Activated CD4-positive, alpha-beta T cell treated with anti-CD3 and anti-CD28 coated beads, Interleukin-2, amount 50 U/mL, for 24 hours (primary cell): ENCODE results near the gene DIS3L2.
"Not testable (repeated sequence)": the region's sequence is repeated elsewhere in the genome, so short reads cannot be mapped to it uniquely, and the experiment has no call there.

Experiments used
- DNase-seq, 2 donors: peaks; one replicate each; pipeline ENCODE4 v3.0.0-alpha.2; 2020; ENCODE audit warnings: low read depth in 1 of 2, low spot score in 1 of 2

DIS3L2 gene

GRCh38 chr2:232147440-232148077, 186.0 kb downstream of the DIS3L2 start:
- DNase-seq = no peak

GRCh38 chr2:232162187-232162586, 200.7 kb downstream of the DIS3L2 start:
- no peak for DNase-seq

GRCh38 chr2:232170396-232170795, 208.9 kb downstream of the DIS3L2 start:
- DNase-seq = no peak

- no peak for DNase-seq
These were observed 213.1 kb downstream of the DIS3L2 start for GRCh38 chr2:232174662-232175061.

- not testable (repeated sequence) for DNase-seq
These were observed 215.1 kb downstream of the DIS3L2 start for GRCh38 chr2:232176587-232176986.

GRCh38 chr2:232183279-232183678, 221.8 kb downstream of the DIS3L2 start:
- no peak for DNase-seq

GRCh38 chr2:232184346-232184745, 222.8 kb downstream of the DIS3L2 start:
- DNase-seq = no peak

- no peak for DNase-seq
These were observed 229.3 kb downstream of the DIS3L2 start for GRCh38 chr2:232190796-232191195.

GRCh38 chr2:232195487-232195886, 234.0 kb downstream of the DIS3L2 start:
- no peak for DNase-seq

GRCh38 chr2:232196802-232197201, 235.3 kb downstream of the DIS3L2 start:
- DNase-seq = no peak

- DNase-seq = no peak
These were observed 238.7 kb downstream of the DIS3L2 start for GRCh38 chr2:232200195-232200594.

GRCh38 chr2:232203166-232203891, 241.8 kb downstream of the DIS3L2 start:
- DNase-seq = no peak

GRCh38 chr2:232203936-232204335, 242.4 kb downstream of the DIS3L2 start:
- DNase-seq = no peak

- no peak for DNase-seq
These were observed 243.0 kb downstream of the DIS3L2 start for GRCh38 chr2:232204457-232204931.

GRCh38 chr2:232207174-232207573, 245.7 kb downstream of the DIS3L2 start:
- no peak for DNase-seq

- no peak for DNase-seq
These were observed 248.8 kb downstream of the DIS3L2 start for GRCh38 chr2:232210306-232210705.

GRCh38 chr2:232211743-232212686, 250.5 kb downstream of the DIS3L2 start:
- DNase-seq = no peak

GRCh38 chr2:232213176-232213575, 251.7 kb downstream of the DIS3L2 start:
- DNase-seq = no peak

GRCh38 chr2:232214053-232214452, 252.5 kb downstream of the DIS3L2 start:
- DNase-seq = no peak

- no peak for DNase-seq
These were observed 254.5 kb downstream of the DIS3L2 start for GRCh38 chr2:232216028-232216427.

GRCh38 chr2:232218778-232219495, 257.4 kb downstream of the DIS3L2 start:
- DNase-seq = no peak
